ENCODE data around the gene BIRC5. TPM values are rescaled to one million over a fixed set of nuclear protein-coding genes. Genes with fewer than 3 reads are reported as not detected.
"Not testable (repeated sequence)": the region's sequence is repeated elsewhere in the genome, so short reads cannot be mapped to it uniquely, and the experiment has no call there.

The BIRC5 gene
- total RNA-seq, 6 experiments from 2014 or later: 0.57 to 2.0 (median 1.4) TPM

DNA sequence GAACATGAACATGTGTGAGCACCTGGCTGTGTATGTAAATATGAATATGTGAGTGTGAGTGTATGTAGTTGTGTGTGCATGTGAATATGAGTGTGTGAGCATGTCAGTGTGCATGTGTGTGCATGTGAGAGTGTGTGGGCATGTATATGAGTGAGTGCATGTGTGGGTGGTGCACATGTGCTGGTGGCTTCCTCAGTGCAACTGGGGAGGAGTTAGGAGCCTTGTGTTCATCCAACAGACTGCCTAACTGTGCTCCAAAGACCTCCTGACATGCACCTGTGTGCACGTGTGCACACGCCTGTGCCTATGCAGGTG, 18.8 kb downstream of the BIRC5 start:
- Histone ChIP-seq H3K27ac (no peak overlapping the region), H3K36me3 (no peaks in the 10 kb centered on the region), H3K4me1 (no peaks in the 10 kb centered on the region), H3K27me3 (peaks cover 0 to 11% of the 10 kb centered on the region in 2 donors), H3K4me3 (no peak overlapping the region), H3K9me3 (no peaks in the 10 kb centered on the region)
- intact Hi-C loops (cut with DNase I): no loop called here
- TF ChIP-seq POLR2A (IDR thresholded peaks at IDR 0.05): no peak
- no peak for TF ChIP-seq CTCF (IDR thresholded peaks at IDR 0.05)
- no peak for DNase-seq
- no peak for ATAC-seq
- WGBS (ENCODE audit: insufficient coverage, low coverage, low lambda C conversion rate, missing lambda C conversion rate): 80% methylated on average over 2 of the region's 2 CpGs

GRCh38 chr17:78233678-78234077, 19.6 kb downstream of the BIRC5 start:
- DNase-seq (no peak), ATAC-seq (no peak)
- H3K4me3 ChIP-seq: no peak overlapping the region
- no peaks in the 10 kb centered on the region for H3K36me3 ChIP-seq
- intact Hi-C loops (cut with DNase I): no loop called here
- H3K4me1 ChIP-seq: no peaks in the 10 kb centered on the region
- H3K9me3 ChIP-seq: no peaks in the 10 kb centered on the region
- no peak for TF ChIP-seq POLR2A (IDR thresholded peaks at IDR 0.05)
- peaks cover 0 to 11% of the 10 kb centered on the region in 2 donors for H3K27me3 ChIP-seq
- no peak overlapping the region for H3K27ac ChIP-seq
- 85% methylated on average over 4 of the region's 10 CpGs for WGBS (ENCODE audit: insufficient coverage, low coverage, low lambda C conversion rate, missing lambda C conversion rate)

DNA sequence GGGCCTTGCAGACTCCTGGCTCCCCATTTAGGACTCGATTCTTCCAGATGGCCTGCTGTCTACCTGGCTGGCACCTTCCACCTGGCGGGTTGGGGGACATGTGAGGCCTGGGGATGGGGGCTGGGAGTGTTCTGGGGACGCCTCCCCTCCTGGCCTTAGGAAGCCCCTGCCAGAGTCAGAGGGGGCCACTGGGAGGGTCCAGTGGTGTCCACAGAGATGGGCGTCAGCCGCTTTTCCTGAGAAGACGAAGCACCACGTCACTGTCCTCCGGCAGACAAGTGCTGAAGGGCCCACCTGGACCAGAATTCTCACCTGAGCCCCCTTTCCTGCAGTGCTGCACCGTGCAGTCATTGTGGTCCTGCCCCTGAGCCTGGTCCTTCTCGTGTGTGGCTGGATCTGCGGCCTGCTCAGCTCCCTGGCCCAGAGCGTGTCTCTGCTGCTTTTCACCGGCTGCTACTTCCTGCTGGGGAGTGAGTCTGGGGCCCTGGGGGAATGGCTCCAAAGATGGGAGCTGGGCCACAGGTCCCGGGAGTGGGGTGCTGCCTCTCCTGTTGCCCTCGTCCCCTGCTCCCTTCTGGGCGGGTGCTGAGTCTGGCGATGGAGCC, 20.3 kb downstream of the BIRC5 start:
- ATAC-seq (no peak), DNase-seq (no peak)
- 69% methylated on average over 5 of the region's 17 CpGs for WGBS (ENCODE audit: insufficient coverage, low coverage, low lambda C conversion rate, missing lambda C conversion rate)
- Histone ChIP-seq H3K36me3 (no peaks in the 10 kb centered on the region), H3K27ac (no peak overlapping the region), H3K4me1 (no peaks in the 10 kb centered on the region), H3K27me3 (peaks cover 0 to 11% of the 10 kb centered on the region in 2 donors), H3K4me3 (no peak overlapping the region), H3K9me3 (no peaks in the 10 kb centered on the region)
- intact Hi-C loops (cut with DNase I): no loop called here
- TF ChIP-seq POLR2A (IDR thresholded peaks at IDR 0.05) (no peak), CTCF (IDR thresholded peaks at IDR 0.05) (no peak)

GRCh38 chr17:78235022-78235421, 21.0 kb downstream of the BIRC5 start:
- H3K4me3 ChIP-seq; H3K36me3 ChIP-seq; H3K4me1 ChIP-seq; H3K27ac ChIP-seq; H3K9me3 ChIP-seq; intact Hi-C loops (cut with DNase I): not testable (repeated sequence)
- WGBS (ENCODE audit: insufficient coverage, low coverage, low lambda C conversion rate, missing lambda C conversion rate): 72% methylated on average over 6 of the region's 6 CpGs
- peak in 1 of 3 donors; percentile 66 for DNase-seq
- peaks cover 0 to 11% of the 10 kb centered on the region in 2 donors for H3K27me3 ChIP-seq
- ATAC-seq: peak in 3 of 4 donors; percentile 46 to 71 (median 63)

GRCh38 chr17:78235885-78236284, 21.8 kb downstream of the BIRC5 start:
- no peak overlapping the region for H3K4me3 ChIP-seq
- no peak overlapping the region for H3K27ac ChIP-seq
- no peak for ATAC-seq
- H3K27me3 ChIP-seq: peaks cover 0 to 6% of the 10 kb centered on the region in 2 donors
- no peaks in the 10 kb centered on the region for H3K9me3 ChIP-seq
- H3K36me3 ChIP-seq: no peaks in the 10 kb centered on the region
- intact Hi-C loops (cut with DNase I): no loop called here
- DNase-seq: no peak
- TF ChIP-seq POLR2A (IDR thresholded peaks at IDR 0.05): no peak
- TF ChIP-seq CTCF (IDR thresholded peaks at IDR 0.05): no peak
- H3K4me1 ChIP-seq: no peaks in the 10 kb centered on the region
- 68% methylated on average over 5 of the region's 8 CpGs for WGBS (ENCODE audit: insufficient coverage, low coverage, low lambda C conversion rate, missing lambda C conversion rate)
